Kidney tubule cell (primary cell): ENCODE measurements around the gene ZP4.
"Not testable (repeated sequence)": the region's sequence is repeated elsewhere in the genome, so short reads cannot be mapped to it uniquely, and the experiment has no call there.

Experiments
- DNase-seq: peaks from one replicate; pipeline ENCODE4 v3.0.0-alpha.2; 2018; ENCODE audit warnings: low spot score

Gene ZP4

DNA sequence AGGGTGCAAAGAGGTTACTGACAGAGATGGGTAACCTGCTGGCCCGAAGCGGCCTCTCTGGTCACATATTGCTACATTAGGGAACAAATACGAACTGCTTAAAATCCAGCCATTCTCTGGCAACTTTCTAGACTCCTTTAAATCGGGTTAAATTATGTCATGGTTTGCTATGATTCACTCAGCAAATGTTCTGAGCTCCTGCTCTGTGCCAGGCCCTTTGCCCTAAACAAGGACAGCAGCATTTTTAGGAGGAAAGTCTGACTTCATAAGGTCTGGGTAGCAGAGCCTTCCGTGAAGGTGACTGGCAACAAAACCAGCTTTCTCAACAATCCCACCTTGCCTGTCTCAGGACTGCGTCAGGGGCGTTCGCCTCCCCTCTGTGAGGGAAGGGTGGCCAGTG, 15.4 kb downstream of the ZP4 start:
- peak; percentile 53 for DNase-seq

DNA sequence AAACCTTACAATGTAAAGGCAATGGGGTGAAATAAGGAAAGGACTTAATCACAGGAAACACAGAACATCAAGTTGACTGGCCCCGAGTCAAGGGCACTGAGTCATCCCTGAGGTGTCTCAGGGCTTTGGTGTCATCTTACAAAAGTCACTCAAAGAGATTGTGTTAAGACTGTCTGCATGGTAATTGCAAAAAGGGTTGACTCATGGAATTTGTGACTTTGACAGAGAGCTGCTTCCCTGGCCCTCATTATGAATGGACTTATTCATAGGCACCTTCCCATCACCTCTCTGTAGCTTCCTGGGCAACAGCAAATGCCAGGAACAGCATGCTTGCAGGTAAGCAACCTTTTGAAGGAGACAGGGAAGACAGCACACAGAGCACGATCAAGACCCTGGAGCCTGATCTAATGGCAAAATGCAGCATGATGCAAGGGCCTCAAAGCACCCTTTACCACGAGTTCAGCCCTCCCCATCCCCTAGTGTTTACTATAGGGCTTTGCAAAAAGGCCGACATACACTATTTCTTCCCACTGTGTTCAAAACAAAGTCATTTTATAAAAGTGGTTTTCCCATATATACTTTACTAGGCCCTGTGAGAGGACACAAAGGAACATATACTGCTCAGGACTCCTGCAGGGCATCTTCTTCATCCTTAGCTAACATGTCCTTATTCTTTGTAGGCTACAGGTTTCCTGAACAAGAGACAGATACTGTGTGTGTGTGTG, 17.1 kb downstream of the ZP4 start:
- peak; percentile 99 for DNase-seq

DNA sequence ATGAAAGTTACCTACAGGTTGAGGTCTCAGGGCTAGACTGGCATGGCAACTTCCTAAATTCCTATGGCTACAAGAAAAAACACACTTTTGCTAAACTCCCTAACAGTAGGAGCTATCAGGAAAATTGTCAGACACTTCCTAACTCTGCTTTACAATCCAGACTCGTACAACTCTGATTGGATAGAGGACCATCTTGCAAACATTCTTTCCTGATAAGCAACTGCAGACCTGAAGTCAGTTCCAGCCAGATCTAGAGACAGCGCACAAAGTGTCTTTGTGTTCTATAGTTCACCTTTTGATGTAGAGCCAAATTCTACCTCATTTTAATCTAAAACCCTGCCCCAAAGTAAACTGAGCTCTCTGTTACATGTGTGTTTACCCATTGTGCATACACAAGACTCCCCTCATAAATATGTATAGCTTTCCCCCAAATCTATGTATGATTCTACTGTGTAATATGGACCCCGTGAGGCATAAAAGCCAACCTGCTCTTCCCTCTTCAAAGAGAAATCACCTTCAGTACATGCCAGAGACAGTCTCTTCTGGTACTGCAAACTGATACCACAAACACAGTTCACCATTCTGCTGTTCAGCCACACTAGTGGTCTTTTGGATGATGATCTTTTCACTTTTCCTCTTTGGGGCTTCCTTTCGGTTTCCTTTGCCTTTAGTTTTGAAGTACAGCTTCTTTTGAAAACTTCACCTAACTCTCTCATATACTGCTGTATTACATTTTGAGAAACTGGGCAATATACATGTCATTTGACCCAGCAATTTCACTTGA, 21.7 kb downstream of the ZP4 start:
- no peak for DNase-seq

DNA sequence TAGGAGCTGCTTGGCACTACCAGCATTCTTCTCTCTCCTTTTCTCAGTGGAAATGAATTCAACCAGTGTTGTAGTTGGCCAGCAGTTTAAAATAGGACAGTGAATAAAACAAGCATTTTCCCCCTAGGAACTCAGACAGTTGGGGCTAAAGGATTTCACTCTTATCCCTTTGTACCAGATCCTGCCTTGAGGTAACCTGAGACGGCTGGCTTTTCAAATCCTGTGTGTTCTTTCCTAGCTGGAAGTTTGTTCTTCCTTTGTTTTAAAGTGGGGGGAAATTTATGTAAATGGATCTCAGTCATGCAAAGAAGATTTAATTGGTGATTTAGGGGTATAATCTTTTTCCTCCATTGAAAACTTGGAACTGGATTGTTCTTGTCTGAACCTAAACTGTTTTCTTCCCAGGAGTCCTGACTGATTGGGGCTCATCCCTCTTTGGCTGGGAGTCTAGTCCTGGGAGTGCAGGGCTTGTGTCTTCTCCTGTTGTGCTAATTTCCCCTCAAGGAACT, 23.3 kb downstream of the ZP4 start:
- DNase-seq = no peak

DNA sequence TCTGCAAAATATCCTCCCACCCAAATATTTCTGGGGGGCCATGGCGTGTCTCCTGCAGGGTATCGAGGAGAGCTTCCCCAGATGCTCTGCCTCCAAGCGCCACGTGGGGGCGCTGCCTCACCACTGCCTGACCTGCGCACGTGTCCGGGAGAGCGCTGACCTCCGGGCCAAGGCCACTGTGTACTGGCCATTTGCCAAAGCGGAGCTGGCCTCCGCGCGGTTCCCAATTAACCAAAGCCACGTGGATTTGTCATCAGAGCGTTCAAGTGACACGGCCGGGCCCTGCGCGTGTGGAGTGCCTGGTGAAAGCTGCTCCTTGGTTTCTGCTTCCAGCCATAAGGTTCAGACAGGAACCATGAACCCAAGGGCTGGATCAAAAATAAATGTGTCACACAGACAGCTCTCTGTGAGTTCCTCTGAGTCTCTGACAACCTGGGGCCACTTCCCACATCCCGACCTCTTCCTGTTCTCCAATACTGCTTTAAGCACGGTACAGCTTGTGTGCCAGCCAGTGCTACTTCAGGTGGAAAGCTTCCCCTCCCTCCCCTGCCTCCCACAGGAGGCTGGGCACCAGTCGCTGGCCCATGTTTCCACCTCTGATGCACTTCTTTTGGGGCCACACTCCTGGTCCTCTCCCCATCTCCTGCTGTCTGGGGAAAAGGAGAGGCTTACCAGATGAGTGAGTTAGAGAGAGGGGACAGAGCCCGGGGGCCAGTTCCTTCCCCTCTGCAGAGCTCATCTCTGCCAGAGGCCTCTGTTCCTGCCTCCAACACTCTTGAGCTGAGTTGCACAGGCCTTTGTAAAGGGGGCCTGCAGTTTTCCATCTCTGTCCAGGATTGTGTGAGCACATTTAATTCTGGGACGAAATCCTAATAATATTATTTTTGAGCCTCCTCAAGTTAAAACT, 26.1 kb downstream of the ZP4 start:
- peak; percentile 89 for DNase-seq

DNA sequence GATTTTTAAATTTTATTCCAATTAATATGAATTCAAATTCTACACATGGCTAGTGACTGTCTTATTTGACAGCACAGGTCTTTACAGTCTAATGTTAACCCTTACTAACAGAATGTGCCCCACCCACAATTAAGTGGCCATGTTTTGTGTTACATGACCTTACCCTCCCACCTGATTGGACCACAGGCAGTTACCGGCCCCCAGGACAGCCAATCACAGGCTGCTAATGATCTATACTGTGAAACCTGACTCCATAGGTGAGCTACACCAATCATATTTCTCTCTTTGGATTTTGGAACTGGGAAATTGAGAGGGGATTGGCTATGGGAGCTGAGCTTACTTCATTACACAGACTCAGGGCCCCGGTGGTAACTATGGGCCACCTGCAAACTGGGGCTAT, 27.5 kb downstream of the ZP4 start:
- no peak for DNase-seq

DNA sequence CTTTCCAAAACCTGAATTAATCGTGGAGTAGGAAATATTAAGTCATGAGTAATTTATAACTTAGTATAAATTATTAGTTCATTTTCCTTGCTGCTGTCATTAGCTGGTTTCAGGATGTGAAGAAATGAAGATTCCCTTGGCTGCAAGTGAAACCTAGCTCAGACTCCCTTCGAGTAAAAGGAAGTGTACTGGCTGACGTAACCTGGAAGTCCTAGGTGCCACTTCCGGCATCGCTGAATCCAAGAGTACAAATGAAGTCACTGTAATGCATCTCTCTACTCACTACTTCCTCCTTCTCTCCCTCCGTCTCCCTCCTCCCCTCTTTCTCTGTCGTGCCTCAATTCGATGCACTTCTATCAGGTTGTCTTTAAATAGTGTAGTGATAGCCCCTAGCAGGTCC, 28.8 kb downstream of the ZP4 start:
- DNase-seq = no peak

DNA sequence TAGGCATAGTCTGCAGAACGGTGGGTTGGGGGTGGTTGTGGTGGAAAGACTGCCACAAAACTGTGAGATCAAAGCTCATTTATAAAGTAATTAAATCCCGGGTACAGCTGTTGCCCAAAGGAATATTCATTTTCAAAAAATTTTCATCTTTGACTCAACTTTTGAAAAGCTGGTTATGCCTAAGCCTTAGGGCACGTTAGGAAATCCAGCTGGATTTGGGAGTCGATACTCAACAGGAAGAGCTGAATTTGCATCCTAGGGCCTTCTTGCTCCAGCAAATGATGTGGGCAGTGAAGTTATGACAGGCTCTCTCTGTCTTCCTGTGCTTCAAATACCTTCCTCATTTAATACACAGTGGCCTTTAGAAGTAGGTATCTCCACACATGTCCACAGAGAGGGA, 31.7 kb downstream of the ZP4 start:
- DNase-seq = no peak

DNA sequence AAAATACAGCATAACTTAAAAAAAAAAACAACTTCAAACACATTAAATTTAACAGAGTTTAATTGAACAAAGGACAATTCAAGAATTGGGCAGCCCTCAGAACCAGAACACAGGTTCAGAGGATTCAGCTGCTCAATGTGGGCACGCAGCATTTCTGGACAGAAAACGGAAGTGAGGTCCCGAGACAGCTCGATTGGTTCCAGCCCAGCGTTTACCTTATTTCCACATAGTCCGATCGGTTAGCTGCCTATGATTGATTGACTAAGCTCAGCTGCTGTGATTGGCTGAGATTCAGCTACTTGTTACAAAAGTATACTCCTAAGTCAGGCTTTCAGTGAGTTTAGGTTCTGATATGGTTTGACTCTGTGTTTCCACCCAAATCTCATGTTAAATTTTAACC, 33.3 kb downstream of the ZP4 start:
- DNase-seq = no peak

DNA sequence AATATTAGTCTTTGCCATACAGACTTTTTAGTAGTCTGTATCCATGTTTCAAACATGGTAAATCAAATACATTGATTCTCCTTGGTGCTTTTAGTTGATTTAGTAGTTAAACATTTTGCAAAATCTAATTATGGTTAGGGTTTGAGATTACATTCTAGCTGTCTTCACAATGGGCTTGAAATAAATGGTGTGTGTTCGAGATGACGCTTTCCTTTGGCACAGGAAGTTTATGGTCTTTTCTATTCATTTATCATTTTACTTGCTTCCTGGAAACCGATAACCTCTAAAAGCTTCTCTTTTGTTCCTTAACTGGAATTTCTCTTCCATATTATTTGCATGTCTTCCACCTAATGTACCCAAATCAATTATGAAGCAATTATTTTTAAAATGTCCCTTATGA, 38.4 kb downstream of the ZP4 start:
- no peak for DNase-seq

DNA sequence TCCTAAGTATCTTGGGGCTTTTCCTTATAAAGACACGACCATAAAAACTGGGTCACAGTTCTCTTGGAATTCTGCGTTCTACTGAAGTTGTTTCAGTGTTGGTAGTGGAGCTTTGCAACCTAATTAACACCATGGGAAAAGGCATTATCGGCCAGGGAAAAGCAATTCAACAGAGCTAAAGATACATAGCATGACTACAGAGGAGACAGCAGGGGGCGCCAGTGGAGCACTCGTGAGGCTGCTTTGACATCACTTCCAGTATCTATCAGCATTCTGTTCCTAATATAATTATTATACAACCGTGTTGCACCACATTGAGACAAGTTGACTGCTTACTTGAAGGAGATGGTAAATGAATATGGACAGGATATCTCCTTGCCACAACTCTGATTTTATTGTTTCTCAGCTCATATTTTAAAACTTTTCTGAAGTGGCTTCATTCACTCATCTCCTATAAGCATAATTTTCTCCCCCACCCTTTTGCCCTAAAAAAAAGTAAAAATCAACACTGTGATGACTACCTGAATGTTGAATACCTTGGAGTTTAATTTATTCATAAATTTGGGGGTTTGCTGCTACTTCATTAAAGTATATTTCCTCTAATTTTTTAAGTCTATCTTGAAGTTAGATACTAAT, 39.4 kb downstream of the ZP4 start:
- DNase-seq = peak; percentile 65

DNA sequence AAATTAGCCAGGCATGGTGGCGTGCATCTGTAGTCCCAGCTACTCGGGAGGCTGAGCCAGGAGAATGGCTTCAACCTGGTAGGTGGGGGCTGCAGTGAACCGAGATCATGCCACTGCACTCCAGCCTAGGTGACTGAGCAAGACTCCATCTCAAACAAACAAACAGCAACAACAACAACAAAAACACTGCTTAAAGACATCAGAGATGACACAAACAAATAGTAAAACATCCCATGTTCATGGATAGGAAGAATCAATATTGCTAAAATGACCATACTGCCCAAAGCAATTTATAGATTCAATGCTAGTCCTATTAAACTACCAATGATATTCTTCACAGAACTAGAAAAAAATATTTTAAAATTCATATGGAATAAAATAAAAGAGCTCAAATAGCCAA, 47.2 kb downstream of the ZP4 start:
- DNase-seq = not testable (repeated sequence)

DNA sequence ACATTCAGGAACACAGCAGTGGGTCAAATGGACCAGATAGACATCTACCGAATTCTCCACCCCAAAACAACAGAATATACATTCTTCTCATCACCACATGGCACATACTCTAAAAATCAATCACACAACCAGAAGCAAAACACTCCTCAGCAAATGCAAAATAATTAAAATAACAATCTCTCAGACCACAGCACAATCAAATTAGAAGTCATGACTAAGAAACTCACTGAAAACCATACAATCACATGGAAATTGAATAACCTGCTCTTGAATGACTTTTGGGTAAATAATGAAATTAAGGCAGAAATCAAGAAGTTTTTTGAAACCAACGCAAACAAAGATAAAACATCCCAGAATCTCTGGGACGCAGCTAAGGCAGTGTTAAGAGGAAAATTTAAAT, 49.2 kb downstream of the ZP4 start:
- DNase-seq = no peak

DNA sequence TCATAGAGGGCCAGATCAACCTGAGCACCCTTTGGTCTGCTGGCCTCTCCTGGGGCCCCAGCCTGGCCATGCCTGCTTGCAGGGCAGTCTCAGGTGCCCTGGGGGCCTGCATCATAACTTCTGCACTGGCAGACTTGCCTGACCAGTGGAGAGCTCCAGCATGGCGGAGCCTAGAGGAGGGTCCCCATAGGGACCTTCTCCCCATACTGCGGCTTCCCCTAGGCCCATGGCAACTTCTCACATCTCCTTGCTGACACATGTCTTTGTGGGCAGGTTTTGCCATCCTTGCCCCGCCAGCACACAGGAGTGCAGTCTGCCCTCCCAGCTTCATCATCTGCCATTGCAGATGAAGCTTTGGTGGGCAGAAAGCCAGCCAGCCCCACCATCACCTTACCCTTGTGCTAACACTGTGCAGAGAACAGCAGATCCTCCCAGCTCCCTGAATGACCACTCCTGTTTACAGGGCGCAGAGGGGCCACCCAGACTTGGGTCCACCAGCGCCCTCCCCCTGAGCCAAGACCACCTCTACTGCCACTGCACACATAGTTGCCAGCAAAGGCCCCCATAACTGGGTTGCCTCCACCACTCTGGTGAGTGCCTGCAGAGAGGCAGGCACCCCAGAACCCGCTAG, 51.7 kb downstream of the ZP4 start:
- no peak for DNase-seq

DNA sequence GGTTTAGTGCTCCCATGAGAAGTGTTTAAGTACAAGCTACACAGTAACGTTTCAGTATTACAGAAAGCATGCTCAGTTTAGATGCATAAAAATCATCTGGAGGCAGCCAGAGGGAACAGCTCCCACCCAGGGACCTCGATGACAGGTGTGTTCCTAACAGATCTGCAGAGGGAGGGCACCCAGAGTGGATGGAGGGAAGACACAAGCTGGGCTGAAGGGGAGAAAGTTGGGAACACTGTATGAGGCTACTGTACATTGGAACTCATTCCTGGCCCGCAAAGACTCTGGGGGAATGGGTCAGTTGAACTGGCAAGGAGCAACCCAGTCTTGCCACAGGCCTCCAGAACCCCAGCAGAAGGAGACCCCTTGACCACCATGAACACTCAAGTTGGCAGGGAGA, 52.4 kb downstream of the ZP4 start:
- no peak for DNase-seq

DNA sequence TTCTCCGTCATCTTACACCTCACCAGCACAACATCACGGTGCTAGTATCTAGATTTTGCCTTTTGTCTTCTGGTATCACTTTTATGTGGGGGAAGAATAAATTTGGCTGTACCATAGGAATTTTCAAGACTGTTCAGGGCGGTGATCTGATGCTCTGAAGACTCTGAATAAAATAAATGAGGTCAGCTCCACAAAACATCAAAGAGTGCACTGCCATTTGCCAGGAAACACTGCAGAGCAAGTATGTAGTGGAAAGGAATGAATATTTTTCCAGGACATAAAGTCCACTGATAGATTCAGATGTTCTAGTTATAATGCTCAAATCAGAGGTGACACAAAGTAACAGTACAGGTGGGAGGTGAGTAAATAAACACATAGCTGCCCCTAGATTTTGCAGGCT, 56.3 kb downstream of the ZP4 start:
- DNase-seq = no peak

DNA sequence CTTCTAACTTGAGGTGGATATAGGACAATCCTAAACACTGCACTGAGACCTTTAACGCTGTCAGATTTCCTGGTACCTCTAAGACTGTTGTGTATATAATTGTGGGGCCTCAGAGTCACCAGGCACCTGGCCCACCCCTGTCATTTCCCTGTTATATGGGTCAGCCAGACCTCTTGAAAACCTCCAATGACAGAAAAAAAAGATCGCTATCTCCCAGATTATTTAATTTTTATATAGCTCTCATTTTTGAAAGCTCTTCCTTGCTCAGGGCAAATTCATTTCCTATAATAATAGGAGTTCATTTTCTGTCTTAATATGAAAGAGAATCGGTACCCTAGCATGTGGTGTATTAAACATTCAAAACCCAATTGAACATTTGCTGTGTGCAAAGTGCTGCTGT, 56.7 kb downstream of the ZP4 start:
- no peak for DNase-seq

DNA sequence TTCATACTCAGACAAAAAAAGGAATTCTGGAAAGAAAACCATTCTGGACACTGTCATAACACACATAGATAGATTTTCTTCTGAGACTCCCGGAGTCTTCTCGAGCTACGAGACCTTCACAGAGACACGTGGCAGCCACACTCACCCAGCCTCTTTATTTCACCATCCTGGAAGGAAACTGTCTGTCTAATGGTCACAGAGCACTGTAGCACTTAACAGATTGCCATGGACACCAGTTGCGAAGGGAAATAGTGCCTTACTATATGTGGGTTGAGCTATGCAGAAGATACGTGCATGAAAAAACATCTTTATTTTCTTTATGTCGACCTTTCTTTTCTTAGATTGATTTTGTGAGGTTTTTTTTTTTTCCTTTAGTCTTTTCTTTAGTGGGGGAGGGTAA, 57.9 kb downstream of the ZP4 start:
- DNase-seq = no peak
